CMK (cell line): Measurements from ENCODE around the gene VPS11.

Source experiments
- DNase-seq: peaks from one replicate; pipeline ENCODE4 v3.0.0-alpha.2; 2010; ENCODE audit warnings: low read depth

Gene VPS11

GRCh38 chr11:119081682-119082260, 14.2 kb downstream of the VPS11 start:
- no peak for DNase-seq

DNA sequence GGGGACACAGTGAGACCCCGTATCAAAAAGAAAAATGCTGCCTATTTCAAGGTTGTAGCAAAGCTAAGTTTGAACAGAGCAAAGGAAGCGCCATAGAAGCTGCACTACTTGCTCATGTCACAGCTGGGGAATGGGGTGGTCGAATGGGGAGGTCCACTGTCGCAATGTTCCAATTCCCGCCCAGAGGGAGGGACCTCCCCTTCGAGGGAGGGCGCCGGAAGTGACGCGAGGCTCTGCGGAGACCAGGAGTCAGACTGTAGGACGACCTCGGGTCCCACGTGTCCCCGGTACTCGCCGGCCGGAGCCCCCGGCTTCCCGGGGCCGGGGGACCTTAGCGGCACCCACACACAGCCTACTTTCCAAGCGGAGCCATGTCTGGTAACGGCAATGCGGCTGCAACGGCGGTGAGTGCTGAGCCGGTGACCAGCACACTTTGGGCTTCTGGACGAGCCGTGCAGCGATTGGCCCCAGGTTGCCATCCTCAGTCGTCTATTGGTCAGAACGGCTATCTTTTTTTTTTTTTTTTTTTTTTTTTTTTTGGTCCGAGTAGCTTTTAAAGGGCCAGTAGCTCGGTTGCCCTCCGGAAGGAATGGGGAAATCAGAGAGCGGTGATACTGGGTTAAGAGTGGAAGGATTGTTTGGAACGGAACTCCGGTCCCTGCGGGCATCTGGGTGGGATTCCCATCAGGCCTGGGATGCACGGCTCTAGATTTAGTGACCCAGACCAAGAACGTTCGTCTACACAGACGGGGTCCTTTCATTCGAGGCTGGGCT, 17.2 kb downstream of the VPS11 start, which contains the start of gene HMBS:
TSS of gene HMBS (plus strand) at position 219 of the 774 bp plus-strand sequence. CDS start at position 372, 153 bp downstream.
- peak; percentile 92 for DNase-seq

- no peak for DNase-seq
Measured at GRCh38 chr11:119085437-119085847, 17.8 kb downstream of the VPS11 start.

GRCh38 chr11:119087123-119087522, 19.5 kb downstream of the VPS11 start:
- no peak for DNase-seq

DNA sequence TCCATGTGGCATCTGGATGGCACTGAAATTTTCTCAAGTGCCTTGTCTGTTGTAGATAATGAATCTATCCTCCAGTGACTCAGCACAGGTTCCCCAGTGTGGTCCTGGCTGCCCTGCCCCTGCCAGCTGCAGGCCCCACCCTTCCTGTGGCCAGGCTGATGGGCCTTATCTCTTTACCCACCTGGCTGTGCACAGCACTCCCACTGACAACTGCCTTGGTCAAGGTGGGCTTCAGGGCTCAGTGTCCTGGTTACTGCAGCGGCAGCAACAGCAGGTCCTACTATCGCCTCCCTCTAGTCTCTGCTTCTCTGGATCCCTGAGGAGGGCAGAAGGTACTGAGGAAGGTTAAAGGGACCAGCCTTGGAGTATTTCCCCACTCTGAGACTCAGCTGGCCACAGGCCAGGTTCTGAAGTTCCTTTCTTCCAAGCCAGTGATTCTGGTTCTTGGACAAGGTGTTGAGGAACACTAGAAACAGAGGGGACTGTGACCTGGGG, 20.2 kb downstream of the VPS11 start:
- DNase-seq, result peak; percentile 98

DNA sequence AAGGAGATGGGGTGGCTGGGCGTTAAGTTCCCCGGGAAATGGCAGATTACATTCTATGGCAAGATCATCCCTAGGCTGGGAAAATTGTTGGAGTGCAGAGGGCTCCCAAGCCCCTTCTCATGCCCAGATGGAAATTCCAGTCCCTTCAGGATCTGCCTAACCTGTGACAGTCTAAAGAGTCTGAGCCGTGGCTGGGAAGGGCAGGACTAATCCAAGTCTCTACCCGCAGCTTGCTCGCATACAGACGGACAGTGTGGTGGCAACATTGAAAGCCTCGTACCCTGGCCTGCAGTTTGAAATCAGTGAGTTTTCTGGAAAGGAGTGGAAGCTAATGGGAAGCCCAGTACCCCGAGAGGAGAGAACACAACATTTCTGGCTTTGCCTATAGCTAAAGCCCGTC, 20.8 kb downstream of the VPS11 start:
- no peak for DNase-seq

- DNase-seq, result no peak
Measured at GRCh38 chr11:119089319-119089718, 21.7 kb downstream of the VPS11 start.

DNA sequence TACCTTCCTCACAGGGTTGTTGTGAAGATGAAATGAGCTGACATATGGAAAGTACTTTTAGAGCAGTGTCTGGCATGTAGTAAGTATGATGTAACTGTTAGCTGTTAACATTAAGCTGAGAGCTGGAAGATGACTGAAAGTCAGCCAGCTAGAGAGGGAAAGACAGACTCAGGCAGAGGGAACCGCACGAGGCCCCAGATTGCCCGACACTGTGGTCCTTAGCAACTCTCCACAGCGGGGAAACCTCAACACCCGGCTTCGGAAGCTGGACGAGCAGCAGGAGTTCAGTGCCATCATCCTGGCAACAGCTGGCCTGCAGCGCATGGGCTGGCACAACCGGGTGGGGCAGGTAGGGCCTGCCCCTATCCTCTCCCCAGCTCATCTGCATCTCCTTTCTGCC, 23.6 kb downstream of the VPS11 start:
- no peak for DNase-seq

GRCh38 chr11:119091966-119092879, 24.6 kb downstream of the VPS11 start:
- DNase-seq, result no peak

DNA sequence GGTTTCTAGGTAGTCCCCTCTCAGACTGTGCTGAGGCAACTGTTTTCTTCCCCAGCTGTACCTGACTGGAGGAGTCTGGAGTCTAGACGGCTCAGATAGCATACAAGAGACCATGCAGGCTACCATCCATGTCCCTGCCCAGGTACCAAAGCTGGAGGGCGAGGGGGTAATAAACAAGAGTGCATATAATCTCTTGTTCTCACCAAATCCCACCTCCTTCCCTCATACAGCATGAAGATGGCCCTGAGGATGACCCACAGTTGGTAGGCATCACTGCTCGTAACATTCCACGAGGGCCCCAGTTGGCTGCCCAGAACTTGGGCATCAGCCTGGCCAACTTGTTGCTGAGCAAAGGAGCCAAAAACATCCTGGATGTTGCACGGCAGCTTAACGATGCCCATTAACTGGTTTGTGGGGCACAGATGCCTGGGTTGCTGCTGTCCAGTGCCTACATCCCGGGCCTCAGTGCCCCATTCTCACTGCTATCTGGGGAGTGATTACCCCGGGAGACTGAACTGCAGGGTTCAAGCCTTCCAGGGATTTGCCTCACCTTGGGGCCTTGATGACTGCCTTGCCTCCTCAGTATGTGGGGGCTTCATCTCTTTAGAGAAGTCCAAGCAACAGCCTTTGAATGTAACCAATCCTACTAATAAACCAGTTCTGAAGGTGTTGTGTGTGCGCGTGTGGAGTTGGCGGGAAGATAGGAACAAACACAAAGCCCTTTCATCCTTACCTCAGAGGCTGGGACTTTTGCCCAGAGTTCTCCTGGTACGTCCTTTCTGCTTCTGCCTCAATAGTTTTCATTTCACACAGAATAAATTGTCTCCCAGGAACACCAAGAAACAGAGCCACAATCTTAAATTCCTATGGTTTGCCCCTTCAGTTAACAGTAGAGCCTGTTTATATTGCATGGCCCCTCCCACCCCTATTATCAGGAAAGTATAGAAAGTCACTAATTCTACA, 25.5 kb downstream of the VPS11 start:
- DNase-seq, result no peak

DNA sequence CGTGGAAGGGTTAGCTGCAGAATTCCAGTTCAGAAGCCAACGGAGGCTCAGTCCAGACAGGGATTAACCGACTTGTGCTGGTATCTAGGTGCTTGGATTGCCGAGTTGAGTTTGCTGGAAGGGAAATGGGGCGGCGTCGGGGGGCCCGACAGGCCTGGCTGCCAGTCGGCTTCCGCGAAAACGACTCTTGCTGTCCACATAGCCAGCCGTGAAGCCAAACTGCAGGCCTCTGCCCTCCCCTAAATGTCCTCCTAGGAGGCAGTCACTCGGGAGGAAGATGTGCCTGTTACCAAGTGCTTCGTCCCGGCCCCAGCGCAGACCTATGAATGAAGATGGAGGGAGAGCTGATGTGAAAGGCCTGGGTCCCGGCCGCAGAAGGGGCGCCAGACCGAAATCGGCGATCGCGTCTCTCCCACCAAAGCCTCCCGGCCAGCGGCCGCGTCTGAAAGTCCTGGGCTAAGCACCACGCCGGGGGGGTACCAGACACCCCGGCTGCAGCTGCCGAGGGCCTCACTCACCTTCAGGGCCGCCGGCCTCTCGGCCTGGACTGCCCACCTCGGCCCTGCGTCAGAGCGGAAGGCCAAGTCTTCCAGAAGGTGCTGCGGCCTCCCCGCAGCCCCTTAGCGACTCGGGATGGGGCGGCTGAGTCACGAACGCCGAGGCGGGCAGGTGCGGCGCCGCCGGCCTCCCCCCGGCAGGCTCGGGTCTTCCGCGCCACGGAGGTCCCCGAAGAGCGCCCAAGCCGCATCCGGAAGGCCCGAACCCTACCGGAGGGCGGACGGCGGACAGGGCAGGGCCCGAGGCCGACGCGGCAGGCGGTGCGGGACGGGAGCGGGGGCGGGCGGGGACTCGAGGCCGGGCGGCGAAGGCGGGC, 26.6 kb downstream of the VPS11 start:
- no peak for DNase-seq

DNA sequence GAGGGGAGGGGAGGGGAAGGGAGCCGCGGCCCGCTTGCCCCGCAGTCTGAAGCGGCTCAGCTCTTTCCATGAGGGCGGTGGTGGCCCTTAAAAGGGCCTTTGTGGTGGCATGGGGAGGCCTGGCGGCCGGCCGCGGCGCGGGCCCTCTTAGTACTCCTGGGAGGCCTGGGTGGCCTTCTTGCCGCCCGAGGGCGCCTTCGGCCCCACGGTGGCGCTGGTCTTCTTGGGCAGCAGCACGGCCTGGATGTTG, 27.1 kb downstream of the VPS11 start:
- no peak for DNase-seq

GRCh38 chr11:119095066-119095880, 27.7 kb downstream of the VPS11 start:
- peak; percentile 99 for DNase-seq

DNA sequence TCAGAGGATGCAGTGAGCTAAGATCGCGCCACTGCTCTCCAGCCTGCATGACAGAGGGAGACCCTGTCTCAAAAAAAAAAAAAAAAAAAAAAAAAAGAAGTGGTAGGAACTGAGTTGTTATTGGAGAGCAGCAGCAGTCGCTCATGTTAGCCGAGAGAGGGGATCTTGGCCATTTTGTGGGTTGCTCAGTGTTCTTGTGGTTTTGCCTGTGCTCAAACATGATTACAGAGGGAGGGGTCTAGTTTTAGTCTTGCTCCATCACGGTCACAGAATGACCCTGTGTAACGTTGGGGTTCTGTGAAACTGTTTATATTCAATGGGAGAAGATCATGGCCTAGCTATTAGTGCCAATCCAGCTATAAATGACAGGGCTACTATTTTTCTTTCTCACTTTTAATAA, 32.1 kb downstream of the VPS11 start:
- no peak for DNase-seq

DNA sequence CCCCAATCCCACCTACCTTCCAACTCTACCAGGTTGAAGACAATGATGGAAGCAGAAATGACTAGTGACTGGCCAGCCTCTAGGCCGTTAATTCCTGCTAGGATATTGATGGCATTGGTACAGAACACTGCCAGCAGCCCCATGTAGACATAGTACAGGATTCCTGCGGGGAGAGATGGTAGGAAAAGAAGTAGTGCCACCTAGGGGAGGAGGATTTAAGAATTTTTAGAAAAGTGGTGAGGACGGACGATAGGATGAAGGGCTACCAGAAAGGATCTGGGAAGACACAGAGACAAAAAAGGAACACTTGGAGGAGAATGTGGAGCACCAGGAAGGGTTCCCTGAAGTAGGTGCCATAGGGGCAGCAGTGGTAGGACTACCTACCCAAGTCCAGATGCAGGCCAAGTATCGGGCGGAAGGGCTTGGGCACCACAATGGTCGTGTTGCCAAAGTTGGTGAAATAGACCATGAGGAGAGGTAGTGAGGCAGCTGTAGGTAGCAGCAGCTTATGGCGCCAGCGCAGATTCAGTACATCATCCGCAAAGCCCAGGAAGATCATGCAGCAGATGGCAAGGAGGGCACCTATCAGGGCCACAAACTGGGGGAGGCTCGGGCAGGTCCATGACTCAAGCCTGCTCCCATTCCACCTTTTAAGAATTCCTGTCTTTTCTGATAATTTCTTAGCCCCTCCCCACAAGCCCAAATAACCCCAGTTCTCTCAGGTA, 32.8 kb downstream of the VPS11 start:
- no peak for DNase-seq

DNA sequence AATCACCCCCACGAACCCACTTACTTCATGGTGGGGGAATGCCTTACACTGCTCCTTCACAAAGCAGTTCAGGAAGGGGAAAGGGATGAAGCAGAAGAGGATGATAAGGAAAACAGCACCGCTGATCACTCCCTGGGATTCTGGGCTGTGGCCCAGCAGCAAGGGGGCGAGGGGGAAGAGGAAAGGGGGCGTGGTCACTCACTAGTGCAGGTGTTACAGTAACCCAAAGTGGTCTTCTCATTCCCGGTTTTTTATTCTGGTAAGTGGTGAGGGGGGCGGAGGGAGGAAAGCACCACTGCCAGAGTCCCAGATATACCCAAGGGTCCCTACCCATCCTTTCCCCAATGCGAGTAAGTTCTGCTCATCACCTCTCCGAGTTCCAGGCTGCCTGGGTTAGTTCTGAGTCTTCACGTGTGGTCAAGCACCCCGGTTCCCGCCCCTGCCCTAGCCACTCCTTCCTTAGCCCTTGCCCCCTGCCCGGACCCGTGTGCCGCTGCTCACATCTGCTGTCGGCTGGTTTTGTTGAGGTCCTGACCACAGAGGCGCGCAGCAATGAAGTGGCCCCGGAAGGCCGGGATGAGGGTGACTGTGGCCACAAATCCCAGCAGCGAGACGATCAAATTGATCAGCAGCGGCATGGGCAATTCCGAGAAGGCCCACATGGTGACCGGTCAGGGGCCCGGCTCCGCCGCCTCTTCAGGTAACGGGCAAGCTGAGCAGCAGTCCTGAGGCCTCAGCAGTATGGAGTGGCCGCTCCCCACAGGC, 33.6 kb downstream of the VPS11 start:
- no peak for DNase-seq

DNA sequence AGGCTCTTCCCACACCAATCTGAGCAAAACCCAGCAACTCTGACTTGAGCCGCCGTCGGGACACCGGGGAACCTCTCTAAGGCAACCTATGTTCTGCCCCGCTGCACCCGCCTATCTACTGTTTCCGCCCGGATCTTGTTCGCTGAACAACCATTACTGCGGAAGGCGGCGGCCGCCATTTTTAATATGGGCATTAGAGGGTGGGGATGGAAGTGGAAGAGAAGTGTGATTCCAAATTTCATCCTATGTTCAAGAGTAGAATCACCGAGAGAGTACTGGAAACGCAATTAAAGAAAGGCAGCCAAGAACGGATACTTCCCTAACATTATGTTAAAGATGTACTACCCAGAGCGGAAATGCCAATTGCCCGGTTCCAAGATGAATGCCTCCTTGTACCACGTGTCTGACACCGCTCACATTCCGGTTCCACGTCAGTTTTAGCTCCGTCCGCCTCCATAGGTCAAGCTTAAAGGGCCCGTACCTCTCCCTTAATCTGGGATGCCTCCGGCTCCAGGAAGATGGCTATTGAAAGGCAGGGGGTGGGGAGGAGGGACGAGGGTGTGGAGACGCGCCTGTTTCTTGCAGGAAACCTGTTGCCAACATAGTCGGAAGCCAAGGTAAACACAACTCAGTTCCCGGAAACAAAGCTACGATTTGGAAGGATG, 34.3 kb downstream of the VPS11 start, which contains the start of gene DPAGT1:
TSS of gene DPAGT1 (minus strand) at position 95 of the 665 bp plus-strand sequence. CDS start 198 bp downstream, outside the sequence.
- DNase-seq, result no peak
